ENCODE results near the gene TENT5C. TPM values are rescaled to one million over a fixed set of nuclear protein-coding genes. Genes with fewer than 3 reads are reported as not detected.

The TENT5C gene
- total RNA-seq, 1 experiment from 2014 or later = 1.4 TPM

- no peaks in the 10 kb centered on the region for H3K9me3 Mint-ChIP-seq
- ATAC-seq (no peak), DNase-seq (ENCODE audit: low spot score) (no peak)
- ChIA-PET CTCF (no interaction called here), POLR2A (no interaction called here)
- no peaks in the 10 kb centered on the region for H3K4me1 Mint-ChIP-seq
- no peak overlapping the region for H3K4me3 Mint-ChIP-seq
- H3K27ac Mint-ChIP-seq = no peak overlapping the region
- H3K36me3 Mint-ChIP-seq = no peaks in the 10 kb centered on the region
- TF ChIP-seq MYBL2 (CRISPR knock-in tag; IDR thresholded peaks at IDR 0.05) (no peak), NR3C1 (CRISPR knock-in tag; conservative IDR thresholded peaks at IDR 0.05; ENCODE audit: low read depth) (no peak), ZNF671 (CRISPR knock-in tag; IDR thresholded peaks at IDR 0.05) (no peak), ARID4B (CRISPR knock-in tag; IDR thresholded peaks at IDR 0.05; ENCODE audit: borderline replicate concordance) (no peak), IRF1 (CRISPR knock-in tag; IDR thresholded peaks at IDR 0.05) (no peak), JUN (CRISPR knock-in tag; IDR thresholded peaks at IDR 0.05) (no peak), NFATC4 (CRISPR knock-in tag; IDR thresholded peaks at IDR 0.05) (no peak), HMGA2 (CRISPR knock-in tag; IDR thresholded peaks at IDR 0.05) (no peak), RORB (CRISPR knock-in tag; IDR thresholded peaks at IDR 0.05) (no peak), CREB1 (CRISPR knock-in tag; IDR thresholded peaks at IDR 0.05) (no peak)
- no peaks in the 10 kb centered on the region for H3K27me3 Mint-ChIP-seq (ENCODE audit: low read depth)
Observed at GRCh38 chr1:117638759-117639158, 32.9 kb downstream of the TENT5C start.

DNA sequence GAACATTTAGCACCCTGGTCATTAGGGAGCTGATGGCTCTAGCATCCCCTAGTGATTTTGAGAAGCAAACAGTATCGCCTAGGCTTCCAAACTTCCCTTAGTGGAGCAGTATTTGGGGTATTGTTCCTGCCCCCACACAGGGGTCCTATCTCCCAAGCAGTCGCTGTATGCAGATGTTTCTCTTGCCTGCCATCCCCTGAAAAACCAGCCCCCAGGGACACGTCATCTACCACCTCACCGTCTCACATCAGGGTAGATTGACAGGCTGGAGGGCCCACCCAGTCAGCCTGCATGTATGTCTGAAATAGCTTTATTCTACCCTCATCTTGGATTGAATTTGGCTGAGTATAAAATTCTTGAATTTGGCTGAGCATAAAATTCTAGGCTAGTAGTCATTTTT, 33.9 kb downstream of the TENT5C start:
- no peak overlapping the region for H3K27ac Mint-ChIP-seq
- no peaks in the 10 kb centered on the region for H3K9me3 Mint-ChIP-seq
- ATAC-seq (no peak), DNase-seq (ENCODE audit: low spot score) (no peak)
- TF ChIP-seq ZNF317 (CRISPR knock-in tag; IDR thresholded peaks at IDR 0.05; ENCODE audit: borderline replicate concordance, low read depth) (no peak), ZNF416 (CRISPR knock-in tag; IDR thresholded peaks at IDR 0.05) (no peak), ZNF232 (CRISPR knock-in tag; IDR thresholded peaks at IDR 0.05) (no peak), RELA (CRISPR knock-in tag; IDR thresholded peaks at IDR 0.05; ENCODE audit: borderline replicate concordance) (no peak)
- TF ChIP-seq, protein P1, sequence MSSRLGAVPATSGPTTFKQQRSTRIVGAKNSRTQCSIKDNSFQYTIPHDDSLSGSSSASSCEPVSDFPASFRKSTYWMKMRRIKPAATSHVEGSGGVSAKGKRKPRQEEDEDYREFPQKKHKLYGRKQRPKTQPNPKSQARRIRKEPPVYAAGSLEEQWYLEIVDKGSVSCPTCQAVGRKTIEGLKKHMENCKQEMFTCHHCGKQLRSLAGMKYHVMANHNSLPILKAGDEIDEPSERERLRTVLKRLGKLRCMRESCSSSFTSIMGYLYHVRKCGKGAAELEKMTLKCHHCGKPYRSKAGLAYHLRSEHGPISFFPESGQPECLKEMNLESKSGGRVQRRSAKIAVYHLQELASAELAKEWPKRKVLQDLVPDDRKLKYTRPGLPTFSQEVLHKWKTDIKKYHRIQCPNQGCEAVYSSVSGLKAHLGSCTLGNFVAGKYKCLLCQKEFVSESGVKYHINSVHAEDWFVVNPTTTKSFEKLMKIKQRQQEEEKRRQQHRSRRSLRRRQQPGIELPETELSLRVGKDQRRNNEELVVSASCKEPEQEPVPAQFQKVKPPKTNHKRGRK (CRISPR knock-in tag; IDR thresholded peaks at IDR 0.05; ENCODE audit: borderline replicate concordance) = no peak
- ChIA-PET CTCF (no interaction called here), POLR2A (no interaction called here)
- H3K4me3 Mint-ChIP-seq = no peak overlapping the region
- H3K4me1 Mint-ChIP-seq = no peaks in the 10 kb centered on the region
- H3K36me3 Mint-ChIP-seq = no peaks in the 10 kb centered on the region
- no peaks in the 10 kb centered on the region for H3K27me3 Mint-ChIP-seq (ENCODE audit: low read depth)

DNA sequence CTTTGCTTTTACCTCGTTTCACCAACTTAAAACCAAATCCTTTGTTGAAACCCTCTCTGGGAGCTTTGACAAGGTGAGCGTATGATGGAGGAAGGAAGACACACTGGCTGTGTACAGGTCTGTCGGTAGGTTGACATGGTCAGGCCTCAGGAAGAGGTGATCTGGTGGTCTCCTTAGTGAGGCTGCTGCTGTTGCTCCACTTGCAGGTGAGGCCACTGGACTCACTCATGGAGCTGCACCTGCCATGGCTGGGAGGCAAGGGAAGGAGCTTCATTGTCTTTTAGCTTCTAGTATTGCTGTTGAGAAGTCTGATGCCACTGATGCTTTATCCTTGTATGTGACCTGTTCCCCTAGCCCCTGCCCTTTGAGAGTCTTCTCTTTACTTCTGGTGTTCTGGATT, 35.7 kb downstream of the TENT5C start:
- H3K9me3 Mint-ChIP-seq = no peaks in the 10 kb centered on the region
- TF ChIP-seq IRF2 (CRISPR knock-in tag; IDR thresholded peaks at IDR 0.05; ENCODE audit: borderline replicate concordance, low read depth) = no peak
- no peak for TF ChIP-seq MYBL2 (CRISPR knock-in tag; IDR thresholded peaks at IDR 0.05)
- no peak for TF ChIP-seq SP1 (CRISPR knock-in tag; conservative IDR thresholded peaks at IDR 0.05)
- no peak for TF ChIP-seq SMAD4 (CRISPR knock-in tag; IDR thresholded peaks at IDR 0.05)
- TF ChIP-seq TEAD1 (CRISPR knock-in tag; IDR thresholded peaks at IDR 0.05) = no peak
- no peak for TF ChIP-seq ZNF219 (CRISPR knock-in tag; IDR thresholded peaks at IDR 0.05; ENCODE audit: borderline replicate concordance)
- TF ChIP-seq ESRRA (CRISPR knock-in tag; IDR thresholded peaks at IDR 0.05; ENCODE audit: borderline replicate concordance) = no peak
- TF ChIP-seq FOXP1 (CRISPR knock-in tag; IDR thresholded peaks at IDR 0.05; ENCODE audit: borderline replicate concordance) = no peak
- TF ChIP-seq NFATC4 (CRISPR knock-in tag; IDR thresholded peaks at IDR 0.05) = no peak
- TF ChIP-seq ATF6 (CRISPR knock-in tag; IDR thresholded peaks at IDR 0.05) = no peak
- no peak for TF ChIP-seq ZNF317 (CRISPR knock-in tag; IDR thresholded peaks at IDR 0.05; ENCODE audit: borderline replicate concordance, low read depth)
- TF ChIP-seq, protein P2, sequence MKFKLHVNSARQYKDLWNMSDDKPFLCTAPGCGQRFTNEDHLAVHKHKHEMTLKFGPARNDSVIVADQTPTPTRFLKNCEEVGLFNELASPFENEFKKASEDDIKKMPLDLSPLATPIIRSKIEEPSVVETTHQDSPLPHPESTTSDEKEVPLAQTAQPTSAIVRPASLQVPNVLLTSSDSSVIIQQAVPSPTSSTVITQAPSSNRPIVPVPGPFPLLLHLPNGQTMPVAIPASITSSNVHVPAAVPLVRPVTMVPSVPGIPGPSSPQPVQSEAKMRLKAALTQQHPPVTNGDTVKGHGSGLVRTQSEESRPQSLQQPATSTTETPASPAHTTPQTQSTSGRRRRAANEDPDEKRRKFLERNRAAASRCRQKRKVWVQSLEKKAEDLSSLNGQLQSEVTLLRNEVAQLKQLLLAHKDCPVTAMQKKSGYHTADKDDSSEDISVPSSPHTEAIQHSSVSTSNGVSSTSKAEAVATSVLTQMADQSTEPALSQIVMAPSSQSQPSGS (CRISPR knock-in tag; IDR thresholded peaks at IDR 0.05; ENCODE audit: borderline replicate concordance, low read depth) = no peak

More for the DNA sequence above, 35.7 kb downstream of the TENT5C start:
- ChIA-PET POLR2A (no interaction called here), CTCF (interaction anchor here (1.0 kb wide), 1 partner anchor 13 kb away, joined by 3 read pairs; no protein-coding TSS in a partner anchor)
- Mint-ChIP-seq H3K36me3 (no peaks in the 10 kb centered on the region), H3K4me1 (no peaks in the 10 kb centered on the region), H3K27ac (no peak overlapping the region), H3K27me3 (ENCODE audit: low read depth) (no peaks in the 10 kb centered on the region), H3K4me3 (no peak overlapping the region)
- no peak for DNase-seq (ENCODE audit: low spot score)
- ATAC-seq = no peak
